K562 (cell line): ENCODE measurements around the gene MPIG6B. TPM values are rescaled to one million over a fixed set of nuclear protein-coding genes. Genes with fewer than 3 reads are reported as not detected.

Source experiments
- BRD9 ChIP-seq: fragments of 450-650 bp; IDR thresholded peaks from 2 replicates; pipeline ENCODE4 v1.6.1; 2018; ENCODE audit warnings: low read depth; ENCODE audit not compliant: partially characterized antibody
- CBFA2T3 ChIP-seq: fragments of 450-650 bp; IDR thresholded peaks from 2 replicates; pipeline ENCODE4 v1.6.1; 2017
- CEBPB ChIP-seq: fragments of 450-650 bp; IDR thresholded peaks from 2 replicates; pipeline ENCODE4 v1.6.1; 2016; ENCODE audit warnings: missing genetic modification characterization, missing compliant biosample characterization
- CHD2 ChIP-seq: IDR thresholded peaks from 2 replicates; pipeline ENCODE4 v1.6.1; 2011; ENCODE audit warnings: low read depth, low read length
- SRSF1 ChIP-seq: fragments of 200-400 bp; formaldehyde crosslinking; IDR thresholded peaks from 2 replicates; pipeline ENCODE4 v1.6.1; 2017; ENCODE audit warnings: mild to moderate bottlenecking, low read depth, low read length, moderate library complexity
- ZBTB17 ChIP-seq: fragments of 450-650 bp; formaldehyde crosslinking; IDR thresholded peaks from 2 replicates; pipeline ENCODE4 v1.4.0; 2020; ENCODE audit warnings: mild to moderate bottlenecking
- ZFP1 ChIP-seq: fragments of 450-650 bp; formaldehyde crosslinking; IDR thresholded peaks from 2 replicates; pipeline ENCODE4 v1.4.0; 2020; ENCODE audit warnings: mild to moderate bottlenecking, mixed read lengths
- ZNF174 ChIP-seq: fragments of 250-450 bp; sonication (Bioruptor Pico); IDR thresholded peaks from 2 replicates; pipeline ENCODE4 v1.4.0; 2020; ENCODE audit warnings: mild to moderate bottlenecking
- ZNF274 ChIP-seq: IDR thresholded peaks from 2 replicates; pipeline ENCODE4 v1.6.1; 2011; ENCODE audit warnings: low read depth, mild to moderate bottlenecking, low read length, moderate library complexity, borderline replicate concordance
- ZNF408 ChIP-seq: fragments of 250-450 bp; sonication (Bioruptor Pico); IDR thresholded peaks from 2 replicates; pipeline ENCODE4 v1.4.0; 2020; ENCODE audit warnings: low read depth, mild to moderate bottlenecking, moderate library complexity
- ZNF785 ChIP-seq: fragments of 250-450 bp; sonication (Bioruptor Pico); IDR thresholded peaks from 2 replicates; pipeline ENCODE4 v1.4.0; 2020; ENCODE audit warnings: mild to moderate bottlenecking
- polyA plus RNA-seq, 8 experiments: library from polyadenylated mRNA; depleted of rRNA in 4 of 8; stranded (reverse) in 5 of 8; unstranded in 3 of 8; fragments of >200 nt; fragmentation: Nextera tagmentation in 2 of 8; fragmentation: Illumina TruSeq in 1 of 8; extraction: Ambion mirVana in 2 of 8; extraction: Trizol in 1 of 8; gene quantifications; 2 replicates each; pipeline versions ENCODE4 v1.2.1 to v1.2.3, GENCODE V29; 2011 to 2014; ENCODE audit warnings: inconsistent platforms in 1 of 8, missing spikeins in 1 of 8
- total RNA-seq, 7 experiments: library from RNA; depleted of rRNA in 6 of 7; stranded (reverse); fragments of >200 nt in 6 of 7; fragmentation: Illumina TruSeq in 2 of 7; extraction: Trizol in 2 of 7; gene quantifications; 2 replicates each; pipeline versions ENCODE4 v1.2.1 to v1.2.3, GENCODE V29; 2011 to 2021; ENCODE audit warnings: low replicate concordance in 1 of 7
- TF ChIP-seq, protein P1 (sequence below): sonication (generic); formaldehyde crosslinking; IDR thresholded peaks from 2 replicates; pipeline ENCODE4 v1.4.0; 2020; ENCODE audit warnings: mild to moderate bottlenecking, missing genetic modification reagents
- TF ChIP-seq, protein P2 (sequence below): fragments of 150-350 bp; IDR thresholded peaks from 2 replicates; pipeline ENCODE4 v1.6.1; 2014; ENCODE audit warnings: low read depth, mild to moderate bottlenecking, low read length, borderline replicate concordance
- TF ChIP-seq, protein P3 (sequence below): fragments of 450-650 bp; formaldehyde crosslinking; IDR thresholded peaks from 2 replicates; pipeline ENCODE4 v1.4.0; 2020; ENCODE audit warnings: mild to moderate bottlenecking
- TF ChIP-seq, protein P4 (sequence below): fragments of 200-800 bp; sonication (Bioruptor generic); IDR thresholded peaks from 2 replicates; pipeline ENCODE4 v1.6.1; 2017; ENCODE audit warnings: missing genetic modification characterization, missing compliant biosample characterization
- TF ChIP-seq, protein P5 (sequence below): conservative IDR thresholded peaks from 2 replicates; pipeline ENCODE4 v1.6.1; 2011; ENCODE audit warnings: low read depth, mild to moderate bottlenecking, low read length; ENCODE audit not compliant: control insufficient read depth
- TF ChIP-seq, protein P6 (sequence below): fragments of 450-650 bp; formaldehyde crosslinking; IDR thresholded peaks from 2 replicates; pipeline ENCODE4 v1.4.0; 2020; ENCODE audit warnings: mild to moderate bottlenecking, moderate library complexity

Gene MPIG6B
- total and polyA plus RNA-seq, 9 of the 15 experiments (the other 6 are each of a cell fraction or from before 2014, with no cell fraction given) = 0.11 to 1.2 (median 0.28) TPM; not detected in 1

DNA sequence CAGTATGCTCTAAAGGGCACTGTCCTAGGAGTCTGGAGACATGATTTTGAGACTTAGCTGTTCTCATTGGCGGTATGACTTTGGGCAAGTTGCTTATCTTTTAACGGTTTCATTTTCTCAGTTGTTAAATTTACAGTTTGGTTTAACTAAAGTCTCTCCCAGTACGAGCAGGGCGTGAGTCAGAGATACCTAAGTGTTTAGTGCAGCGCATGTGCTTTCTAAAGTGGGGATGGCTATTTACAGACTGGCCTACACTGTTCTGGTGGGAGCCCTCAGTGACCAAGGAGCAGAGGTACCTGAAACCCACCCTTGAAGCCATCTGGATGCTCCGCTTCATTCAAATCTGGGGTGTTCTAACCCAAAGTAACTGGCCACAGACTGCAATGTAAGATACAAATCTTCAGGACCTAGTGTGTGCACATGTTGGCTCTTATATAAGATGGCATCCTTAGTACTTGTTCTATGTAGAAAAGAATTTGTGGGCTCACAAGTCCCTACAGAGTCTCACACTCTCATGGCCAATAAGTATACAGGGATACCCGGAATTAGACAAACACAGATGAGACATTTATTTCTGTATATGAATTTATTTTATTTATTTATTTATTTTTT is 27.3 kb downstream of the MPIG6B start (continued):
- TF ChIP-seq, protein P1, sequence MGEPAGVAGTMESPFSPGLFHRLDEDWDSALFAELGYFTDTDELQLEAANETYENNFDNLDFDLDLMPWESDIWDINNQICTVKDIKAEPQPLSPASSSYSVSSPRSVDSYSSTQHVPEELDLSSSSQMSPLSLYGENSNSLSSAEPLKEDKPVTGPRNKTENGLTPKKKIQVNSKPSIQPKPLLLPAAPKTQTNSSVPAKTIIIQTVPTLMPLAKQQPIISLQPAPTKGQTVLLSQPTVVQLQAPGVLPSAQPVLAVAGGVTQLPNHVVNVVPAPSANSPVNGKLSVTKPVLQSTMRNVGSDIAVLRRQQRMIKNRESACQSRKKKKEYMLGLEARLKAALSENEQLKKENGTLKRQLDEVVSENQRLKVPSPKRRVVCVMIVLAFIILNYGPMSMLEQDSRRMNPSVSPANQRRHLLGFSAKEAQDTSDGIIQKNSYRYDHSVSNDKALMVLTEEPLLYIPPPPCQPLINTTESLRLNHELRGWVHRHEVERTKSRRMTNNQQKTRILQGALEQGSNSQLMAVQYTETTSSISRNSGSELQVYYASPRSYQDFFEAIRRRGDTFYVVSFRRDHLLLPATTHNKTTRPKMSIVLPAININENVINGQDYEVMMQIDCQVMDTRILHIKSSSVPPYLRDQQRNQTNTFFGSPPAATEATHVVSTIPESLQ = no peak
- TF ChIP-seq, protein P2, sequence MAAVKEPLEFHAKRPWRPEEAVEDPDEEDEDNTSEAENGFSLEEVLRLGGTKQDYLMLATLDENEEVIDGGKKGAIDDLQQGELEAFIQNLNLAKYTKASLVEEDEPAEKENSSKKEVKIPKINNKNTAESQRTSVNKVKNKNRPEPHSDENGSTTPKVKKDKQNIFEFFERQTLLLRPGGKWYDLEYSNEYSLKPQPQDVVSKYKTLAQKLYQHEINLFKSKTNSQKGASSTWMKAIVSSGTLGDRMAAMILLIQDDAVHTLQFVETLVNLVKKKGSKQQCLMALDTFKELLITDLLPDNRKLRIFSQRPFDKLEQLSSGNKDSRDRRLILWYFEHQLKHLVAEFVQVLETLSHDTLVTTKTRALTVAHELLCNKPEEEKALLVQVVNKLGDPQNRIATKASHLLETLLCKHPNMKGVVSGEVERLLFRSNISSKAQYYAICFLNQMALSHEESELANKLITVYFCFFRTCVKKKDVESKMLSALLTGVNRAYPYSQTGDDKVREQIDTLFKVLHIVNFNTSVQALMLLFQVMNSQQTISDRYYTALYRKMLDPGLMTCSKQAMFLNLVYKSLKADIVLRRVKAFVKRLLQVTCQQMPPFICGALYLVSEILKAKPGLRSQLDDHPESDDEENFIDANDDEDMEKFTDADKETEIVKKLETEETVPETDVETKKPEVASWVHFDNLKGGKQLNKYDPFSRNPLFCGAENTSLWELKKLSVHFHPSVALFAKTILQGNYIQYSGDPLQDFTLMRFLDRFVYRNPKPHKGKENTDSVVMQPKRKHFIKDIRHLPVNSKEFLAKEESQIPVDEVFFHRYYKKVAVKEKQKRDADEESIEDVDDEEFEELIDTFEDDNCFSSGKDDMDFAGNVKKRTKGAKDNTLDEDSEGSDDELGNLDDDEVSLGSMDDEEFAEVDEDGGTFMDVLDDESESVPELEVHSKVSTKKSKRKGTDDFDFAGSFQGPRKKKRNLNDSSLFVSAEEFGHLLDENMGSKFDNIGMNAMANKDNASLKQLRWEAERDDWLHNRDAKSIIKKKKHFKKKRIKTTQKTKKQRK = no peak
- TF ChIP-seq ZBTB17 (CRISPR knock-in tag) = 0 out of 2 replicates have a peak, but pooled peaks have one; percentile 27
- TF ChIP-seq SRSF1 = no peak
- TF ChIP-seq, protein P3, sequence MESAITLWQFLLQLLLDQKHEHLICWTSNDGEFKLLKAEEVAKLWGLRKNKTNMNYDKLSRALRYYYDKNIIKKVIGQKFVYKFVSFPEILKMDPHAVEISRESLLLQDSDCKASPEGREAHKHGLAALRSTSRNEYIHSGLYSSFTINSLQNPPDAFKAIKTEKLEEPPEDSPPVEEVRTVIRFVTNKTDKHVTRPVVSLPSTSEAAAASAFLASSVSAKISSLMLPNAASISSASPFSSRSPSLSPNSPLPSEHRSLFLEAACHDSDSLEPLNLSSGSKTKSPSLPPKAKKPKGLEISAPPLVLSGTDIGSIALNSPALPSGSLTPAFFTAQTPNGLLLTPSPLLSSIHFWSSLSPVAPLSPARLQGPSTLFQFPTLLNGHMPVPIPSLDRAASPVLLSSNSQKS = no peak
- TF ChIP-seq, protein P4, sequence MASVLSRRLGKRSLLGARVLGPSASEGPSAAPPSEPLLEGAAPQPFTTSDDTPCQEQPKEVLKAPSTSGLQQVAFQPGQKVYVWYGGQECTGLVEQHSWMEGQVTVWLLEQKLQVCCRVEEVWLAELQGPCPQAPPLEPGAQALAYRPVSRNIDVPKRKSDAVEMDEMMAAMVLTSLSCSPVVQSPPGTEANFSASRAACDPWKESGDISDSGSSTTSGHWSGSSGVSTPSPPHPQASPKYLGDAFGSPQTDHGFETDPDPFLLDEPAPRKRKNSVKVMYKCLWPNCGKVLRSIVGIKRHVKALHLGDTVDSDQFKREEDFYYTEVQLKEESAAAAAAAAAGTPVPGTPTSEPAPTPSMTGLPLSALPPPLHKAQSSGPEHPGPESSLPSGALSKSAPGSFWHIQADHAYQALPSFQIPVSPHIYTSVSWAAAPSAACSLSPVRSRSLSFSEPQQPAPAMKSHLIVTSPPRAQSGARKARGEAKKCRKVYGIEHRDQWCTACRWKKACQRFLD (CRISPR knock-in tag) = peak; percentile 86; the same call in 1 of the 2 replicates
- TF ChIP-seq, protein P5, sequence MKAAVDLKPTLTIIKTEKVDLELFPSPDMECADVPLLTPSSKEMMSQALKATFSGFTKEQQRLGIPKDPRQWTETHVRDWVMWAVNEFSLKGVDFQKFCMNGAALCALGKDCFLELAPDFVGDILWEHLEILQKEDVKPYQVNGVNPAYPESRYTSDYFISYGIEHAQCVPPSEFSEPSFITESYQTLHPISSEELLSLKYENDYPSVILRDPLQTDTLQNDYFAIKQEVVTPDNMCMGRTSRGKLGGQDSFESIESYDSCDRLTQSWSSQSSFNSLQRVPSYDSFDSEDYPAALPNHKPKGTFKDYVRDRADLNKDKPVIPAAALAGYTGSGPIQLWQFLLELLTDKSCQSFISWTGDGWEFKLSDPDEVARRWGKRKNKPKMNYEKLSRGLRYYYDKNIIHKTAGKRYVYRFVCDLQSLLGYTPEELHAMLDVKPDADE = no peak
- TF ChIP-seq ZNF174 (CRISPR knock-in tag) = 0 out of 2 replicates have a peak, but pooled peaks have one; percentile 74
- no peak for TF ChIP-seq CBFA2T3
- TF ChIP-seq BRD9 = no peak
- TF ChIP-seq ZNF408 (CRISPR knock-in tag) = no peak
- TF ChIP-seq, protein P6, sequence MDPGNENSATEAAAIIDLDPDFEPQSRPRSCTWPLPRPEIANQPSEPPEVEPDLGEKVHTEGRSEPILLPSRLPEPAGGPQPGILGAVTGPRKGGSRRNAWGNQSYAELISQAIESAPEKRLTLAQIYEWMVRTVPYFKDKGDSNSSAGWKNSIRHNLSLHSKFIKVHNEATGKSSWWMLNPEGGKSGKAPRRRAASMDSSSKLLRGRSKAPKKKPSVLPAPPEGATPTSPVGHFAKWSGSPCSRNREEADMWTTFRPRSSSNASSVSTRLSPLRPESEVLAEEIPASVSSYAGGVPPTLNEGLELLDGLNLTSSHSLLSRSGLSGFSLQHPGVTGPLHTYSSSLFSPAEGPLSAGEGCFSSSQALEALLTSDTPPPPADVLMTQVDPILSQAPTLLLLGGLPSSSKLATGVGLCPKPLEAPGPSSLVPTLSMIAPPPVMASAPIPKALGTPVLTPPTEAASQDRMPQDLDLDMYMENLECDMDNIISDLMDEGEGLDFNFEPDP = peak; percentile 66; the same call in 1 of the 2 replicates
- no peak for TF ChIP-seq ZFP1 (CRISPR knock-in tag)
- TF ChIP-seq ZNF274 = no peak
- TF ChIP-seq ZNF785 = no peak
- TF ChIP-seq CEBPB = no peak
- no peak for TF ChIP-seq CHD2
